GM12873 (cell line): Measurements from ENCODE around the gene DDX1.

Experiments
- TF ChIP-seq, protein P1 (sequence below): IDR thresholded peaks from 2 replicates; pipeline ENCODE4 v1.5.1; 2012; ENCODE audit warnings: low read depth, mild to moderate bottlenecking, moderate library complexity, low read length, control low read depth; ENCODE audit not compliant: insufficient read depth; ENCODE audit errors: missing control alignments

DDX1 gene

DNA sequence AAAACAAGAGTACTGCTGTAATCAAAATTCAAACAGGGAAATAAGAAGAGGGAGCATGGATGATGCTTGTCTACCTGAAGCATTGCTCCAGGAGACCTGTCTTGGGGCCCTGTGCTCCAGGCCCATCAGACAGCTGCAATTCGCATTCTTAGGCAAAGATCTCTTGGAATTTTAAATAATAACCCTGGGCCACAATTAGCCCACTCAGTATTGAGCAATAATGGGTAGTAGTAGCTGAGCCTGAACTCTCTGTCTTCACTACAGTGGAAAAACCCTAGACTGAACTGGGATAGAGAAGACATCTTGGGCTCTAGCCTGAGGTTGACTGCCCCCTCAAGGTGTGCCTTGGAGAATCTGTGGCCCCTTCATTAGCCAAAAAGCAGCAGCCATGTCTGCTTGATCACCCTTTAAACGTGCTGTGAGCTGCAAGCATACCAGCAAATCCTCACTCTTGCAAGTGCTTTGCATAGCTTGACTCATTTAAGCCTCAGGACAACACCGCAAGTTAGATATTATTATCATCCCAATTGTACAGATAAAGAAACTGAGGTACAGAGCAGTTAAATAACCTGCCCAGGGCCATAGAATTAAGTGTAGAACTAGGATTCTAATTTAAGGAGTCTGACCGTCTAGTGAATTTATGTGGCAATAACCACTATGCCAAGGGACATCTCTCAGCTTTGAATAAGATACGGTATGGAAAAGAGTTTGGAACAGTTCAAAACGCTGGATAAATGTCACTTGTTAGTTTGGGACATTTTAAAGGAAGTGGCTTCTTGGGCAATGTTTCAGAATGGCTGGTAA is 69.0 kb downstream of the DDX1 start:
- TF ChIP-seq, protein P1, sequence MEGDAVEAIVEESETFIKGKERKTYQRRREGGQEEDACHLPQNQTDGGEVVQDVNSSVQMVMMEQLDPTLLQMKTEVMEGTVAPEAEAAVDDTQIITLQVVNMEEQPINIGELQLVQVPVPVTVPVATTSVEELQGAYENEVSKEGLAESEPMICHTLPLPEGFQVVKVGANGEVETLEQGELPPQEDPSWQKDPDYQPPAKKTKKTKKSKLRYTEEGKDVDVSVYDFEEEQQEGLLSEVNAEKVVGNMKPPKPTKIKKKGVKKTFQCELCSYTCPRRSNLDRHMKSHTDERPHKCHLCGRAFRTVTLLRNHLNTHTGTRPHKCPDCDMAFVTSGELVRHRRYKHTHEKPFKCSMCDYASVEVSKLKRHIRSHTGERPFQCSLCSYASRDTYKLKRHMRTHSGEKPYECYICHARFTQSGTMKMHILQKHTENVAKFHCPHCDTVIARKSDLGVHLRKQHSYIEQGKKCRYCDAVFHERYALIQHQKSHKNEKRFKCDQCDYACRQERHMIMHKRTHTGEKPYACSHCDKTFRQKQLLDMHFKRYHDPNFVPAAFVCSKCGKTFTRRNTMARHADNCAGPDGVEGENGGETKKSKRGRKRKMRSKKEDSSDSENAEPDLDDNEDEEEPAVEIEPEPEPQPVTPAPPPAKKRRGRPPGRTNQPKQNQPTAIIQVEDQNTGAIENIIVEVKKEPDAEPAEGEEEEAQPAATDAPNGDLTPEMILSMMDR: no peak

DNA sequence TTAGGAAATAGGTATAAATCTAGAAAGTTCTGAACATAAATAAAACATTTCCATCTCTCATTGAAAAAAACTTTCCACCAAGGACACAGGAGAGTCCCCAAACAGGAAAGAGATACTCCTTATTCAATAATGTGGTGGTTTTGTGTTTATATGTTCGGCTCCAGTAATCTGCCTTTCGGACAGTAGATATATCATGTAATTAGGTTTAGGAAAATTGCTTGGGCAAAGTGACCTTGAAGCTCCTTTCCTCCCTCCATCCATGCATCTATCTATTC is 69.6 kb downstream of the DDX1 start:
- TF ChIP-seq, protein P1: no peak

DNA sequence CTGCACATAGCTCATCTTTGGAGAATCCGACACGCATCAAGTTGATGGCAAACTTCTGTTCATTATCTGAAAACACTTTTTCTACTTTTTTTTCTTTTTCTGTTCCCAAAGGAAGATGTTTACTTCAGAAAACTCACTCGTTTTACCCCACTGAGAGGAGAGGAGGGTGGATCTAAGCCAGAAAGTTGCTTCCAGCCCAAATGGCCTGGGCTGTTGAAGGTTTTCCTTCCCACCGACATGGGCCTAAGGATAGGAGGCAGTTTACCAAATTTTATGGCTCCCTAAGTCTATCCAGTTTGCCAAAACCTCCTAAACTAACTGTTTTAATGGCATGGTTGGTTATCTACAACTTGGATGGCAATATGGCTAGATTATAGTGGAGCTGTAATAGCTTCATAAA is 70.4 kb downstream of the DDX1 start:
- TF ChIP-seq, protein P1: no peak

- TF ChIP-seq, protein P1: no peak
Measured at GRCh38 chr2:15662579-15662978, 70.9 kb downstream of the DDX1 start.

DNA sequence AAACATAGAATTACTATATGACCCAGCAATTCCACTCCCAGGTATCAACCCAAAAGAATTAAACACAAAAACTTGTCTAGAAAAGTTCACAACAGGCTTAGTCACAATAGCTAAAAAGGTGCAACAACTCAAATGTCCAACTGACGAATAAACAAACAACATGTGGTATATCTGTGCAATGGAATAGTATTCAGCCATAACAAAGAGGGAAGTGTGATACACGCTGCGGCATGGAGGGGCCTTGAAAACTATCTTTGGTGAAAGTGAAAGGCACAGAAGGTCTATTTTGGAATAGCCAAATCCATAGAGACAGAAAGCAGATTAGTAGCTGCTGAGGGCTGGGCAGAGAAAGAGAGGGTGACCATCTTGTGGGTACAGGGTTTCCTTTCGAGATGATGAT is 72.1 kb downstream of the DDX1 start:
- TF ChIP-seq, protein P1: no peak

GRCh38 chr2:15664273-15665066 is 72.8 kb downstream of the DDX1 start:
- TF ChIP-seq, protein P1: no peak

DNA sequence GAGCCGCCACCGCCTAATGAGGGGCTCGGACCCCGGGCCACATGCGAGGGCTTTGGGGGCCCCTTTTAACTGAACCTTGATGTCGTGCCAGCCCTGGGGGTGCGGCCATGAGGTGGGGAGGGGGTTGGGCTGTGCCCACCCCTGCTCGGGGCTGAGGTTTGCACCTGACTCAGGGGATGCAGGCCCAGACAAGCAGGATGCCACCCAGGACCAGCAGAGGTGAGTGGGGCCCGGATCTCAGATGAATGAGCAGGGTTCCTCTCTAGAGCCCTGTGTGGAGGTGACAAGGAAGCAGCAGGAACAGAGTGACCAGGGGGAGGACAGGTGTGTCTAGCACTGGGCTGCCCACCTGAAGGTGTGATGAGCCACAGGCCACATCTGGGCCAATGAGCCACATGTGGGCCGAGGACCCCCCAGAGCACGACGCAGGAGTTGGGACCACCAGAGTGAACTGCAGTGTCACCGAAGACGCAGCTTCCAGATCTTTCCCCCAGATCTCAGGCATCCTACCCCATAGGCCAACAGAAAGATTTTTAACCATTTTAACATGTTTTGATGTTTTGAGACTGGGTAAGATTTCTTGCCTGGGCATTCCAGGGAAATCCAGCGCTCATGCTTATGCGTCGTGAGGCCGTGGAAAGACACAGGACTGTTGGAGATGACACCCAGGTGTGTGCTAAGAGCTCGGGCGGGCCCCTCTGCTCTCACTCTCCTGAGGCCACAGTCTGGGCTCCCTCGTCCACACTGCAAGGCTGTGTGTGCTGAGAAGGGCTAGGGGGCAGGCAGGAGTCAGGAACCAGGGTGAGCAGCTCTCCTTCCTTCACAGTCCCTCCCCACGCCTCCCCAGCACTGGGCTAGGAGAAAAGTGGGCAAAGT is 73.6 kb downstream of the DDX1 start:
- TF ChIP-seq, protein P1: no peak
